ENCODE data around the gene LGALS1.
"Not testable (repeated sequence)": the region's sequence is repeated elsewhere in the genome, so short reads cannot be mapped to it uniquely, and the experiment has no call there.

The LGALS1 gene

DNA sequence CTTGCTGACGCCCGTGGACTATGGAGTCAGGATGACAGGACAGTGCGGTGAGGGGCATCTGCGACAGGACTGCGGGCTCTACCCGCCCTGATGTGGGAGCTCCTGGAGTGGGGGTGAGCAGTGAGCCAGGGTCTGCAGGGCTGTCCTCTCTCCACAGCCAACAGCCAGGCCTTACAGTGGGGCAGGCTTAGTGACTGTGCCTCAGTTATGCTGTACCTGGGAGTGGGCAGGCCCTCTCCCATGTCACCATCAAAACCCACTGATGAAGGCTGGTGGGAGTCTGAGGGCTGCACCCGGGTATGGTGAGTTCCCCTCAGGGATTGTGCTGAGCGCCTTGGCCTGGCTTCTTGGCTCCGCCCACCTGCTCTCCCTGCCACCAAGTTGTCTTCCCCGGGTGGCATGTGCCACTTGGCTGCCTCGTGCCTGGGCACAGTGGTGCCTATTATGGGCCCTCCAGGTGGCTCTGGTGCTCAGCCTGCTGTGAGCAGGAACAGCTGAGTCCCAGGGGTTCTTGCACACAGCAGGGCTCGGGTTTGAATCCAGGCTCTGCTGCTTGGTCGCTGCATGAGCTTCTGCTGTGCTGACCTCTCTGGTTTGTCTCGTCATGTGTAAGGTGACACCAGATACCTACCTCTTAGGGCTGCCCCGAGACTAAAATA, 17.3 kb downstream of the LGALS1 start:
- no peak for DNase-seq

DNA sequence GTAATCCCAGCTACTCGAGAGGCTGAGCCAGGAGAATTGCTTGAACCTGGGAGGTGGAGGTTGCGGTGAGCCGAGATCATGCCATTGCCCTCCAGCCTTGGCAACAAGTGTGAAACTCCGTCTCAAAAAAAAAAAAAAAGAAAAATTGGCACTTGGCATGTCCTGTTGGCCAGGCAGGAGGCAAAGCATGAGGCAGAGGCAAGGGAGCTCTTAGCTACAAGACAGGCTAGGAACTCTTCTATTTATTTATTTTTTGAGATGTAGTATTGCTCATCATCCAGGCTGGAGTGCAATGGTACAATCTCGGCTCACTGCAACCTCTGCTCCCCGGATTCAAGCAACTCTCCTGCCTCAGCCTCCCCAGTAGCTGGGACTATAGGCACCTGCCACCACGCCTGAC, 18.7 kb downstream of the LGALS1 start:
- DNase-seq = not testable (repeated sequence)

DNA sequence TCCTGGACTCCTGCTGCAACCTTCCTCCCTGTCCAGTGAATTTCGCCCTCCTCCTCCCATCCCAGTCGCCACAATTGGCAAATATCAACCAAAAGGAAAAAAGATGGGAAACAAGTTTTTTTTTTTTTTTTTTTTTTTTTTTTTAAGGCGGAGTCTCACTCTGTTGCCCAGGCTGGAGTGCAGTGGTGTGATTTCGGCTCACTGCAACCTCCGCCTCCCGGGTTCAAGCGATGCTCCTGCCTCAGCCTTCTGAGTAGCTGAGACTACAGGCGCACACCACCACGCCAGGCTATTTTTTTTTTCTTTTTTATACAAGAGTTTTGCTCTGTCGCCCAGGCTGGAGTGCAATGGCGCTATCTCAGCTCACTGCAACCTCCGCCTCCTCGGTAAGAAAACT, 20.8 kb downstream of the LGALS1 start:
- DNase-seq = not testable (repeated sequence)

DNA sequence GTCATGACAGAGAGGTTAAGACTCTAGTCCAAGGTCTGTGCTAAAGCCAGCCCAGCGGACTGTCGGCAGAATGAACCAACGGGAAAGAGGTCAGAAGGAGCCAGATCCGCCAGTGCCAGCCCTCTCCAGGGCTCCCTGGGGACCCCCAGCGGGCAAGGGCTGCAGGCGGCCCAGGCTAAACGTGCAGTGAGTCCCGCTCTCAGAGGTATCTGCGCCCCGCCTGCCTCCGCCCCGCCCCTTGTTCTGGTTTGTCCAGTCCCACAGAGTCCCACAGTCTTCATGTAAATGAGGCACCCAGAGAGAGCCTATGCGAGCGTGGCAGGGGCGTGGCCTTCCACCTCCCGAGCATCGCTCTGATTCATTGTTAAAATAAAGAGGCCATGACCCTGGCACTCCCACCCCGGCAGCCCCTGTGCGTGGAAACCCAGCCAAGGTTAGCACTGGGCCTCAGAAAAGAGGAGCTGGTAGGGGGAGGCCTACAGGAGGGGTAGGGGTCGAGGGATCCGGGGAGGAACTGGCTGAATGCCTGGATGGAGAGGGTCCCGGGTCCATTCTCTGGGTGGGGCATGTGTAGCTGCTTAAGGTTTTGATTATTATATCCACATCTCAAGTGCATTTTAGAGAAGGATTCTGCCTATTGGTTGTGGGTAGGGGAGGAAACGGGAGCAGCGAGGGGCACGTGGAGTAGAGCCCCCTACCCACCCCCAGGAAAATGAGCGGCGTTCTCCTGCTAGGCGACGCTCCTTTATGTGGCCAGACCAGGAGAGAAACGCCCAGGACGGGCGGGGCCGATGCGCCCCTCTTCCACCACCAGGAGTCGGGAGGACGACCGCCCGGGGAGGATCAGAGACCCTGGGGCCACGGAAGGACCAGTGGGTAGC, 21.5 kb downstream of the LGALS1 start, which contains the start of gene TRIOBP:
Gene TRIOBP, plus strand, starts transcription at position 392 of the 881 bp plus-strand sequence. CDS start 4,318 bp downstream, outside the sequence.
- peak; percentile 87 for DNase-seq

DNA sequence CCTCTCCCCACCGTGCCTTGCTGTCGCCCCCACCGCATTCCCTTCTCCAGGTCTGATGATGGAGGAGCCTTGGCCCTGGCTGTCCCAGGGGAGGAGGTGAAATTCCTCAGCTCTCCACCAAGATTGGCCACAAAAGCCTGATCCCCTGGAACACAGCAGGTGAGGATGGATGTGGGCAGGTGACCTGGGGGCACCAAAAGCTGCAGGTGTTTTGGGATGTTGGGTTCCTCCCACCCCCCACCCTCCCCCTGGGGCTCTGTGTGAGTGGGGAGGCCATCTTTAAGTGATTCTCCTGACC, 22.1 kb downstream of the LGALS1 start:
- no peak for DNase-seq

DNA sequence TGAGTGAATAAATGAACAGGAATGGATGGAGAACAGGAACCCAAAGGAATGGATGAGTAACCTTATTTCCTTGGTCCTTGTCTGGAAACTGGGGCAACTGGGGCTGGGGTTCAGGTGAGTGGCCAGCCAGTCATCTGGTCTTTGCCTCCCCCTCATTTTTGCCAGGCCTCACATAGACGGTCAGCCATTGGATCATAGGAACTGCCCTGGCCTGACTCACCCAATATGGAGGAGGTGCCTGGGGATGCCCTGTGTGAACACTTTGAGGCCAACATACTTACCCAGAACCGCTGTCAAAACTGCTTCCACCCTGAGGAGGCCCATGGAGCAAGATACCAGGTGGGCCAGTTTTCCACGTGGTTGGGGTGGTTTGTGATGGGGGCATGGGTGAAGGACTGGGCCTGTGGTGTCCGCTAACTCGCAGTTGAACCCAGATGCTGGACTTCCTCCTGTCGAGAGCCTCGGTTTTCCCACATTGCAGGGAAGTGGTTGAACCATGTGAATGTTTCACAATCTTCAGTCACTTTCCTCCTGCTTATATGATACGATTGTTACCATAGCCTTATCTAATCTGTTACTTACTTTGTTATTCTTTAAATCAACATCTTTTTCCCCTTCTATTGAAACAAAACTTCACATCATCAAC, 25.8 kb downstream of the LGALS1 start:
- DNase-seq = no peak

DNA sequence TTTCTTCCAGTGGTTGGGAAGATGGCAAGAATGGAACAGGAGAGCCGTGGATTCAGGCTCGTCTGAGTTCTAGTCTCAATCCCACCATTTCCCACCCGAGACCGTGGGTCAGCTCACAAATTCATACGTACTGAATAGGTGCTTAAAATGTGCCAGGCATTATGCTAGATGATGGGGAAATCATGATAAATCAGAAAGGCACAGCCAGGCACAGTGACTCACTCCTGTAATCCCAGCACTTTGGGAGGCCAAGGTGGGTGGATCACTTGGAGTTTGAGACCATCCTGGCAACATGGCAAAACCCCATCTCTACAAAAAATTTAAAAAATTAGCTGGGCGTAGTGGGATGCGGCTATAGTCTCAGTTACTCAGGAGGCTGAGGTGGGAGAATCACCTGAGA, 28.5 kb downstream of the LGALS1 start:
- no peak for DNase-seq

DNA sequence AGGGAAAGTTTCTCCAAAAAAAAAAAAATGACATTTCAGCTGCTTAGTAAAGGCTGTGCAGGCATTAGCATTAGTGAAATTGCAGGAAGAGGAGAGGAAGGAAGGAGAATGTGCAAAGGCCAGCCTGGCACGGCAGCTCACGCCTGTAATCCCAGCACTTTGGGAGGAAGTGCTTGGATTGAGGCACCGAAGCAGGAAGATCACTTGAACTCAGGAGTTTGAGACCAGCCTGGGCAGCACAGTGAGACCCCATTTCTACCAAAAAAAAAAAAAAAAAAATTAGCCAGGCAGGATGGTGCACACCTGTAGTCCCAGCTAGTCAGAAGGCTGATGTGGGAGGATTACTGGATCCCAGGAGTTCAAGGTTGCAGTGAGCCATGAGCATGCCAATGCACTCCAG, 29.2 kb downstream of the LGALS1 start:
- no peak for DNase-seq

- DNase-seq = no peak
Measured at GRCh38 chr22:37705205-37705604, 29.8 kb downstream of the LGALS1 start.

- DNase-seq = no peak
Measured at GRCh38 chr22:37708580-37709444, 33.4 kb downstream of the LGALS1 start.

DNA sequence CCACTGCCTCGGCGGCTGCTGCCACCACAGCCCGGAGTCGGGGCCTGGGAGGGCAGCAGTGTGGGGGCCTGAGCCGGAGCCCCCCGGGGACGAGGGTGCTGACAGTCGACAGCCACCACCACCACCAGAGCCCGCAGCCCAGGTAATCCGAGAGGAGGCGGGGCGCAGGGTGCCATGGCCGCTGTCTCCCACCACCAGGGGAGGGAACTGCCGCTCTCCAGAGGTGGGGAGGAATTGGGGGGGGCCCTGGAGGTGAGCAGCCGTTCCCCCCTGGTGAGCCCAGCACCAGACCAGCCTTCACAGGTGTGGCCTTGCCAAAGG, 34.0 kb downstream of the LGALS1 start:
- DNase-seq = no peak

- DNase-seq = no peak
Measured at GRCh38 chr22:37710675-37711074, 35.2 kb downstream of the LGALS1 start.

DNA sequence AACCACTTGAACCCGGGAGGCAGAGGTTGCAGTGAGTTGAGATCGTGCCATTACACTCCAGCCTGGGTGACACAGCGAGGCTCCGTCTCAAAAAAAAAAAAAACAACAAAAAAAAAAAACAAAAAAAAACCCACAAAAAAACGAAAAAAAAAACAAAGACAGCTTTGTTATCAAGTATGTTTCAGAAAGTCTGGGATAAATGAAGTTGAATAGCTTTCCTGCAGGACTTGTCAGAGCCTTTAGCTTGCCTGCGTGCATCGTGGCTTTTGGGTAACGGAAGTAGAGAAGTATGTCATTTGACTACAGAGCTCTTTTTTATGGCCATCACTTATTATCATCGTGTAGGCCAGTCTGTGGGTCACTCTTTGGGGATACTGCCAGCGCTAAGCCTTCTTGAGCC, 36.1 kb downstream of the LGALS1 start:
- DNase-seq = no peak

DNA sequence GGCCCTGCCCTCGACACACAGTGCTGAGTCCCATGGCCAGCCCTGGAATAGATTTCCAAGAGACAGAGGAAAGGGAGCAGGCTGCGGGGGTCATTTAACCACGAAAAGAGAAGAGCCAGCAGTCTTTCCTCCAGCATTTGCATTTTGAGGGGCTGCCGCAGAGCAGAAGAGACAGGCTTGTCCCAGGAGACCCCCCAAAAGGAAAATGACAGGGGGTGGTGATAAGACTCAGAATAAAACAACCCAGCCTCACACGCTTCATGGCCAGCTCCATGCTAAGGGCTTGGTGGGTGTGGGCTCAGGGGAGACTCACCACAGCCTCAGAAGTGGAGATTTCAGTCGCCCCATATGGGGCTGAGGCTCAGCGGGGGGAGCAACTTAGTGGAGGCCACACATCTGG, 38.3 kb downstream of the LGALS1 start:
- DNase-seq = no peak

GRCh38 chr22:37714634-37715033, 39.2 kb downstream of the LGALS1 start:
- DNase-seq = no peak

- no peak for DNase-seq
Measured at GRCh38 chr22:37715760-37716159, 40.3 kb downstream of the LGALS1 start.

DNA sequence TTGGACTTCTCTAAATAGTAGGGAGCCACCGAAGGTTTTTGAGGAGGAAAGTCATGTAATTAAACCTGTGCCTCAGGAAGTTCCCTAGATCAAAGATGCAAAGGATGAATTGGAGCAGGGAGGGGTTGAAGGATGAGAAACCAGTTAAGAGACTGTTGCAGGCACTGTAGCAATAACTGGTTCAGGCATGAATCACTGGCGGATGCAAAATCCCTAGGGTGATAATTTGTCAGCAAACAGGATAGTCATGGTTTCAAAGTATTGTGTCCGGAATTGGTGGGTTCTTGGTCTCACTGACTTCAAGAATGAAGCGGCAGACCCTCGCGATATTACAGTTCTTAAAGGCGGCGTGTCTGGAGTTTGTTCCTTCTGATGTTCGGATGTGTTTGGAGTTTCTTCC, 41.3 kb downstream of the LGALS1 start:
- no peak for DNase-seq

GRCh38 chr22:37717235-37717634, 41.8 kb downstream of the LGALS1 start:
- DNase-seq = not testable (repeated sequence)

GRCh38 chr22:37717746-37718305, 42.4 kb downstream of the LGALS1 start:
- not testable (repeated sequence) for DNase-seq

DNA sequence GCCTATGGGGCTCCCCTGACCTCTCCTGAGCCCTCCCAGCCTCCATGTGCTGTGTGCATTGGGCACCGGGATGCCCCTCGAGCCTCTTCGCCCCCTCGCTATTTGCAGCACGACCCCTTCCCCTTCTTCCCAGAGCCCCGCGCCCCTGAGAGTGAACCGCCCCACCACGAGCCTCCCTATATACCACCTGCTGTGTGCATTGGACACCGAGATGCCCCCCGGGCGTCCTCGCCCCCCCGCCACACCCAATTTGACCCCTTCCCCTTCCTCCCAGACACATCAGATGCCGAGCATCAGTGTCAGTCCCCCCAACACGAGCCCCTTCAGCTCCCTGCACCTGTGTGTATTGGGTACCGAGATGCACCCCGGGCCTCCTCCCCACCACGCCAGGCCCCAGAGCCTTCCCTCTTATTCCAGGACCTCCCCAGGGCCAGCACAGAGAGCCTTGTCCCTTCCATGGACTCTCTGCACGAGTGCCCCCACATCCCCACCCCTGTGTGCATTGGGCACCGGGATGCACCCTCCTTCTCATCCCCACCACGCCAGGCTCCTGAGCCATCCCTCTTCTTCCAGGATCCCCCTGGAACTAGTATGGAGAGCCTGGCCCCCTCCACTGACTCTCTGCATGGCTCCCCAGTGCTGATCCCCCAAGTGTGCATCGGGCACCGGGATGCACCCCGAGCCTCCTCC, 50.3 kb downstream of the LGALS1 start:
- no peak for DNase-seq

DNA sequence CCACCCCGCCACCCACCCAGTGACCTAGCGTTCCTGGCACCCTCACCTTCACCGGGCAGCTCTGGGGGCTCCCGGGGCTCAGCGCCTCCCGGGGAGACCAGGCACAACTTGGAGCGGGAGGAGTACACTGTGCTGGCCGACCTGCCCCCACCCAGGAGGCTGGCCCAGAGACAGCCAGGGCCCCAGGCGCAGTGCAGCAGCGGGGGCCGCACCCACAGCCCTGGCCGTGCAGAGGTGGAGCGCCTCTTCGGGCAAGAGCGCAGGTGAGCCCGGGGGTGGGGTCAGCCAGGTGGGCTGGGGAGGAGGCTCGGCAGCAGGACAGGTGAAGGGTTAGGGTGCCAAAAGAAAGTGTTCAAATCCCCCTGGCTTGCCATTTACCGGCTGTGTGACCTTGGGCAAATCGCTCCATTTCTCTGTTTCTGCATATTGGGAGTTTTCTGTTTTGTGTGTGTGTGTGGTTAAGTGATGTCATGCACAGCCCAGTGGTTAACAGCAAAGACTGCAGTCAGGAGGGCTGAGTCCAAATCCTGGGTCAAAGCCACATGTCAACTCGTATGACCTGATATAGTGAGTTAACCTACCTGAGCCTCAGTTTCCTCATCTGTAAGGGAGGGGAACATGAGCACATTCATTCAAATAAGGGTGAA, 50.9 kb downstream of the LGALS1 start:
- DNase-seq = no peak

DNA sequence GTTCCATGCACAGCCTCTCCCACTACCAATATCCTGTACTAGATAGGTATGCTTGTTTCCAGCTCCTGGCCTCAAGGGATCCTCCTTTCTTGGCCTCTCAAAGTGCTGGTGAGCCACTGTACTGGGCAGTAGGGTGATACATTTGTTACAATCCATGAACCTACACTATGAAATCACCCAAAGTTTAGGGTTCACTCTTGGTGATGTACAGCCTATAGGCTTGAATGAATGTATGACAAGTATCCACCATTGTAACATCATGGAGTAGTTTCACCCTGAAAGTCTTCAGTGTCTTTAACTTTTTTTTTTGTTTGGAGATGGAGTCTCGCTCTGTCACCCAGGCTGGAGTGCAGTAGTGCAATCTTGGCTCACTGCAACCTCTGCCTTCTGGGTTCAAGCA, 53.2 kb downstream of the LGALS1 start:
- no peak for DNase-seq

Data from activated CD4-positive, alpha-beta T cell treated with anti-CD3 and anti-CD28 coated beads, Interleukin-2, amount 50 U/mL, for 1 hour (primary cell).